RKO (cell line): ENCODE results near the gene KIAA1217.
"Not testable (repeated sequence)": the region's sequence is repeated elsewhere in the genome, so short reads cannot be mapped to it uniquely, and the experiment has no call there.

ENCODE experiments used
- DNase-seq: peaks from one replicate; pipeline ENCODE4 v3.0.0-alpha.2; 2016; ENCODE audit warnings: low spot score

Gene KIAA1217

GRCh38 chr10:24339387-24339786, 130.4 kb downstream of the KIAA1217 start:
- no peak for DNase-seq

- DNase-seq: no peak
Observed at GRCh38 chr10:24340446-24340845, 131.5 kb downstream of the KIAA1217 start.

- no peak for DNase-seq
Observed at GRCh38 chr10:24340883-24341282, 131.9 kb downstream of the KIAA1217 start.

- no peak for DNase-seq
Observed at GRCh38 chr10:24341371-24341770, 132.4 kb downstream of the KIAA1217 start.

- DNase-seq: no peak
Observed at GRCh38 chr10:24341897-24342296, 133.0 kb downstream of the KIAA1217 start.

- DNase-seq: no peak
Observed at GRCh38 chr10:24343686-24344085, 134.7 kb downstream of the KIAA1217 start.

GRCh38 chr10:24344279-24344678, 135.3 kb downstream of the KIAA1217 start:
- peak; percentile 14 for DNase-seq

GRCh38 chr10:24344695-24345463, 135.9 kb downstream of the KIAA1217 start:
- no peak for DNase-seq

GRCh38 chr10:24346877-24347519, 138.1 kb downstream of the KIAA1217 start:
- no peak for DNase-seq

- no peak for DNase-seq
Observed at GRCh38 chr10:24349379-24350001, 140.6 kb downstream of the KIAA1217 start.

- DNase-seq: no peak
Observed at GRCh38 chr10:24350070-24350921, 141.4 kb downstream of the KIAA1217 start.

- DNase-seq: not testable (repeated sequence)
Observed at GRCh38 chr10:24350922-24351225, 141.9 kb downstream of the KIAA1217 start.

- no peak for DNase-seq
Observed at GRCh38 chr10:24351961-24352360, 143.0 kb downstream of the KIAA1217 start.

- no peak for DNase-seq
Observed at GRCh38 chr10:24352399-24352798, 143.5 kb downstream of the KIAA1217 start.

GRCh38 chr10:24353319-24353718, 144.4 kb downstream of the KIAA1217 start:
- no peak for DNase-seq

GRCh38 chr10:24355056-24355688, 146.2 kb downstream of the KIAA1217 start:
- DNase-seq: no peak

- DNase-seq: no peak
Observed at GRCh38 chr10:24357344-24358004, 148.5 kb downstream of the KIAA1217 start.

GRCh38 chr10:24358022-24358421, 149.1 kb downstream of the KIAA1217 start:
- no peak for DNase-seq

- peak; percentile 68 for DNase-seq
Observed at GRCh38 chr10:24360282-24361127, 151.6 kb downstream of the KIAA1217 start.

GRCh38 chr10:24363070-24363469, 154.1 kb downstream of the KIAA1217 start:
- DNase-seq: no peak
